HG02588 (cell line): ENCODE measurements around the gene SYNDIG1.

ENCODE experiments used
- ATAC-seq: cut with Tn5 transposase; IDR thresholded peaks from one replicate; pipeline ENCODE4 v1.9.1; 2021; ENCODE audit warnings: mild to moderate bottlenecking, moderate library complexity; ENCODE audit not compliant: unreplicated experiment

Gene SYNDIG1

DNA sequence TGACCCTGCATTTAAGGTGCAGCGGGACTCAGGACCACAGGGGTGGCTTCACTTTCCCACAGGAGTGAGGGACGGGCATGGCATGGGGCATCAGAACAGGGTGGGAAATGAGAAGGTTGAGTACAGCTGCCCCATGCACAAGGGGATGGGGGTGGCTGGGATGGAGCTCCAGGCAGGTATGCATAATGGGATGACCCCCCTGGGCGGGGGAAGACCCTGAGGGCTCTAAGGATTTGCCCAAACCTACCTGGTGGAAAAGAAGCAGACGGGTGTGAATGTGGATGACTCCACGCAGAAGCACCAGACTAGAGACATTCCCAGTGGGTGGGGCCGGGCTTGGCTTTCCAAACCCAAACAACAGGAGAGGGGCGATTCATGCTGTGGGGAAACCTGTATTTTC, 200.3 kb downstream of the SYNDIG1 start:
- no peak for ATAC-seq

DNA sequence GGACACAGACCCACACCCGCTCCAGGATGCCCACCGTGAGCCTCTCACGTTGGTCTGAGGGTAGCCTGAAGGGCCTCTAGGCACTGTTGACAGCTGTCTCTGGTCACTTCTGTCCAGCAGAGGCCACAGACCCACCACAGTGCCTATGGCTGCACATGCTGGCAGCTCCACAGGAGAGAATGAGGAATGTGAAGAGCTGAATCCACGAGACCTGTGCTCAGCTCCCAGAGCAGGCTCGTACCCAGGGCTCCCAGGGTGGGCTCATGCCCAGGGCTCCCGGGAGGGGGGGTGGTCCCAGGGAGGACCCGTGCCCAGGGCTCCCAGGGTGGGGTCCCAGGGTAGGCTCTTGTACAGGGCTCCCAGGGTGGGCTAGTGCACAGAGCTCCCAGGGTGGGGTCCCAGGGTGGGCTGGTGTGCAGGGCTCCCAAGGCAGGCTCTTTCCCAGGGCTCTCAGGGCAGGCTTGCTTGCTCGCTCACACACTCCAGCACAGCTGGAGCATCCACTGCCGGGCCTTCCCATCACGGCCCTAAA, 201.0 kb downstream of the SYNDIG1 start:
- ATAC-seq, result no peak

DNA sequence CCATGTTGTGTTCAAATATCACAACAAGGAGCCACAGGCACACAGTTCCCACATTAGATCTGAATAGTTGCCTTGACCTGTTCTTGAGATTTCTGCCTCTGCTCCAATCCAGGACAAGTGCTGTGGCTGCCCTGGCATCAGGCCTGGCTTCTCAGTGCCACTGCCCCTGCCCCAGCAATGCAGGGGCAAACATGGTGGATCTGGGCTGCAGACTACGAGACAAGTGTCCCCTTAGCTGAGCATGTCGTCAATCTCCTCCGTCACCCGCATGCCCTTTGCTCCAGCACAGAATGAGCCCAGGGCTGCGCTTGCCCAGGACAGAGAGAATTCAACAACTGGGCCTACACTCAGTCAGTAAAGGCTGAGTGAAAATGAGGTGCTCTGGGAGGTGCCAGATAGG, 201.6 kb downstream of the SYNDIG1 start:
- ATAC-seq, result no peak

DNA sequence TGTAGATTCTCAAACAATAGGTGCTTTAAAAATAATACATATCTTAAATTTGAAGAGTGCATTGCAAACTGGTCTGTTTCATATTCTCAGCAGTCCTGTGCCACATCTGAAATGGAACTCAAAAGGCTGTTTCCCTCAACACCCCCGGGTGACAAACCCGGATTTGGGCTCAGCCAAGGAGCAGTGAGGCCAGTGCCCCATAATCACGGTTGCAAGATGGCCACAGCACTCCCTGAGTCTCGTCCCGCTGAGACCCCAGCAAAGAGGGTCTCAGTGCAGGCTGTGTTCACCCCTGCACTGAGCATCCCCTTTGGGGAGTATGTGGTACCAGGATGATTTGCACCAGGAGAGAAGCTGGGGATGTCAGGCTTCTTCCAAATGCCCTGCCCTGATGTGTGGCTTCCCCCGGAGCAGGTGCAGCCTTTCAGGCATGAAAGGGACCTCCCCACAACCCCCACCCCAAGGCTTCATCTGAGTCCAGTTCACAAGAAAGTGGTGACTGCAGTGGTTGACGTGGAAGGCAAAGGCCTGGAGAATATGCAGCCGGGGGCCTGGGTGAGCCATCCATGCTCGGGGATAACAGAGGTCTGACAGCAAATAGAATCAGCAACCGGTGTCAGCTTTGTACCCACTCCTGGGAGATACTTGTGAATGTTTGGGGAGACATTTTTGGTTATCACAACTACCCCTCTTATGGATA, 202.9 kb downstream of the SYNDIG1 start:
- no peak for ATAC-seq

DNA sequence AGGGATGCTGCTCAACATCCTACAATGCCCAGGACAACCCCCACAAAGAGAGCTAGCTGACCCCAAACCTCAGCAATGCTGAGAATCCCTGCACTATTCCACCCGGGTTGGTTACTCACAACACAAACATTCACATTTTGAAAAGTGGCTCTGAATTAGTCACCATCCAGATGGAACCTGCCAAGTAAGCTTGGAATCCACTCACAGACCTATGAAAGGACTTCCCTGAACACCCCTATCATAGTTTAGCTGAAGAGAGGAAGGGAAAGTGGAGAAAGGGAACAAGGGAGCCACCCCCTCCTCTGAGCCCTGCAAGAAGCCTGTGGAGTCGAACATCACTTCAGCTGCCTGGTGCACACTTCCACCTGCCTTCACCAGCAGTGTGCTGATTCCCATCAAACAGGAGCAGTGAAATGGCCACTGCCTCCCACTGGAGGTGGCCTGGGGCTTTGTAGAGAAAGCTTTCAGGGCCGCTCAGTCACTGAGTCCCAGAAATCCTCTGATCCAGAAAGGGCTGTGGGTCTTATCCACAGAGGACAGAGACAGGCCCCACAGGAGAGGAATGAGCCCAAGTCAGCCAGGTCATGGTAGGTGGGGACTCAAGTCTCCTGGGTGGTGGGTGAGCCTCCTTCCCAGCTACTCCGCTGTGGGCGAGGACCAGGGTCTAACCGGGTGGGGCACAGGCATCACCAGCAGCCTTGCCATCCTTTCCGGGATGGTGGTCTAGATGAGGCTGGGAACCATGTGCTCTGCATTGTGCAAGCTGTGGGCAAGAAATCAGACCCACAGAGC, 203.7 kb downstream of the SYNDIG1 start:
- ATAC-seq, result no peak

DNA sequence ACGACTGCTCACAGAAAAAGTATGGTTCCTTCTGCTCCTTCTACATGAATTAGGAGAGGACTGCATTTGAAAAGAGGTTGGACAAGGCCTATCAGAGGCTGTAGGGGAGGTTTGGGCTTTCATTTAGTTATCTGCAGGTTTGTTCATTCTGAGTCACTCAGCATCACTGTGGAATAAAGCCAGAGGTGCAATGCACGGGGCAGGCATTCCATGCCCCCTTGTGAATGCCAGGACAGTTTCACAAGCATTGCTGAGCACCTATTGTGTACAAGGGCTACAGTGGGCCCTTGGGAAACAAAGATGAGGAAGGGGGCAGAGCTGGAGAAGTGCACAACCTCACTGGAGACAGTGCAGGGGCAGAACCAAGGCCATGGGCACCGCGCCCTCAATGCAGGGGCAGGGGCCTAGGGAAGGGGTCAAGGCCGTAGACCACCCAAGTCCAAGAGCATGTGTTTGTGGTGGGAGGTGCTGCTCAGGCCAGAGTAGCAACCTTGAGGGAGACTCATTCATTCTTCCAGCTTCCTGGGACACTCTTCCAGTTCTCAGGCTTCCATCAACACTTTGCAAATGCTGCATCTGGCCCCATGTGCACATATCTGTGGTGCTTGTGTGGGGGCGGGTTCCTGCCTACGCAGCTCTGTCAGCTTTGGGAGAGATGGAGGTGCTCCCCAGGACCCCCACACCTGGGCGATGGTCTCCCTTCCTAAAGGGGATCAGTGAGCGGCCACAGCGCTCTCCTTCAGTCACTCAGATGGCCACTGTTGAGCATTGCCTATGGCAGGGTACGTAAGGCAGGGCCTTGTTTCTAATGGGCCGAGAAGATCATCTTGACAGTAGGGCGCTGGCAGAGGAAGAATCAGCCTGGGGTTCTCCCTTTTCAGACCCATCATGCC, 204.5 kb downstream of the SYNDIG1 start:
- ATAC-seq, result no peak

DNA sequence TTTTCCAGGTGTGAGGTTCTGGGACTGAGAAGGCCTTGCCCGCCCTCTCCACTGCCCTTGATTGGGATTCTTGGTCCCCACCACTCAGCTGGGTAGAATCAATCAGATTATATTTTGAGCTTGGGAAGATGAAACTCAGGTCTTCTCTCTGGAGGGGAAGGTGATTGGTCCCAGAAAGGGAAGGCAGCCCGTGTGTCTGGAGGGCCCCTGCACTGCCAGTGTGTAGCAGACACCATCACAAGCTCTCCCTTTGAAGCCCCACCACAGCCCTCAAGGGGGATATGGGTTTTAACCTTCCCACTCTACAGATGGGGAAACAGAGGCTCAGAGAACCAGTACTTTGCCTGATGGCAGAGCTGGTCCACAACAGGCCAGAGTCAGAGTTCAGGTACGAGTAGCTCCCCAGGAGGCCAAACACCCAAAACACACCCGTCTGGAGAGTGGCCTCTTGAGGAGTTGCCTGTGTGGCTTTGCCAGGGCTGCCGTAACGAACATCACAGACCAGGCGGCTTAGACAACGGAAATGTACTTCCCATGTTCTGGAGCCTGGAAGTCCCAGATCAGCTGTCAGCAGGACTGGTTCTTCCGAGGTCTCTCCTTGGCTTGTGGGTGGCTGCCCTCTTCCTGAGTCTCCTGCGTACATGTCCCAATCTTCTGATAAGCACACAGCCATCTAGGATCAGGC, 205.6 kb downstream of the SYNDIG1 start:
- ATAC-seq, result no peak

DNA sequence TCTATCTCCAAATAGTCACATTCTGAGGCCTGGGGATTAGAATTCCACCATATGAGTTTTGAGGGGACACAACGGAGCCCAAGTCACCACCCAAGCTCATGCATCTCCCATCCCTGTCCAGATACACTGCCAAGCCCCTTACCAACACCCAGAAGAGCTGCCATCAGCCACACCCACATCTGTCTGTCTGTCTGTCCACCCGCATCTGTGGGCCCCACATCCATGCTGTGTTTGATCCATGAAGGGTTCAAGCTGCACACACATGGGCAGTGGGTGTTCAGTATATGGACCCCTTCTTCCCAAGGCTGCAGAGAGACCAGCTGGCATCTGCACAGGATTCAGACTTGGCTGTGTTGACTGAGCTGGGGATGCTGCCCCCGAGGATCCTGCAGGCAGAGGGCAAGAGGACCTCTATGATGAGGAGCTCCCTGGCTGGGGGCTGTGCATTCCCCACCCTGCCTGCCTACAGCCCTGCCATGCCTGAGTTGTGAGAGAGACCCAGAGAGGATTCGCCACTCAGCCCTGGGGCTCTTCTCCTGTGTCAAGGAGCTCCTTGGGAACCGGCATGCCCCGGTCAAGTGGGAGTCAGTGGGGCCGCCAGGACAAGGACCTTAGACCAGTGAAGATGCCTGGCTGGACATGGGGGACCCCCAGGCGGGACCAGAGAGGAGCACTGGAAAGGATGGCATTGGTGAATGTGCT, 206.4 kb downstream of the SYNDIG1 start:
- no peak for ATAC-seq

DNA sequence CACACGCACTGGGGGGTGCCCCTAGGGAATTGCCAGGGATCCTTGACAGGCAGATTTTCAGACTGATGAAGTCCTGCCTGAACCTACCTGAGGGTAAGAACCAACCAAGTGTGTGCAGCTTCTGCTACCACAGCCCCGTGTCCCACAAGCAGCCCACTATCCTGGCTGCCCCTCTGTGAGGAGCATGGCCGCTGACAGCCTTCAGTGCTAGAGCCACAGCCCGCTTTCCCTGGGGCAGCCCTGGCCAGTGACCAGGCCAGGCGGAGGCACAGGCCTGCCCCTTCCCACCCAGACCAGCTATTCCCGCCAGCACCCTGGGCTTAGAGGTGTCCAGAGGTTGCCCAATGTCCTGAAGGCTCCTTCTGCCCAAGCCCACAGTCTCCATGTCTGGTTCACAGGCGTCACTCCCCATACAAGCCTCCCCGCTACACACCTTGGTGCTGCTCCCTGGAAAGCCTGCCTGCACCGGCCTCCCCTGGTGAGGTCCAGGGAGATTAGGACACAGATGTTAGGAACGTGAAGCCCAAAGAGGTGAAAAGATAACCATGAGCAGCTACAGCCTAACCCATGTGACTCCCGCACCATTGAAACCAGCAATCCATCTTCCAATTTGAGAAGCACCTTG, 207.0 kb downstream of the SYNDIG1 start:
- ATAC-seq, result no peak

DNA sequence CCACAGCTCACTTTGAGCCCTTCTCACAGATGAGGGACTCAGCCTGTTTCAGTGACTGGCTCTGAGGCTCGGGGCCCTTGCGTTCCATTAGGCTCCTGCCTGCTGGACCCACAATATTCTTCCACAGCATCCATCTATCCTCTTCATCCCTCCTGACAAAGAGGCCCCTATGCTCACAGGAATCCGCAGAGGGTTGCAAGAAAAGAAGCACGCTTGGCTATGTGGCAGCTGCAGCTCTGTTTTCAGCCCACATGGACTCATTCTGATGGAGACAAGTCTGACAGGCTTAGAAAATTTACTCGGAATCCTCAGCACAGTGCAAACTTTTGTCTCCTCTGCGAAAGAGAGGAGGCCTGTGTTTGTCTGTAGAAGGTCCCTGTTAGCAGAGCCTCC, 207.5 kb downstream of the SYNDIG1 start:
- no peak for ATAC-seq

DNA sequence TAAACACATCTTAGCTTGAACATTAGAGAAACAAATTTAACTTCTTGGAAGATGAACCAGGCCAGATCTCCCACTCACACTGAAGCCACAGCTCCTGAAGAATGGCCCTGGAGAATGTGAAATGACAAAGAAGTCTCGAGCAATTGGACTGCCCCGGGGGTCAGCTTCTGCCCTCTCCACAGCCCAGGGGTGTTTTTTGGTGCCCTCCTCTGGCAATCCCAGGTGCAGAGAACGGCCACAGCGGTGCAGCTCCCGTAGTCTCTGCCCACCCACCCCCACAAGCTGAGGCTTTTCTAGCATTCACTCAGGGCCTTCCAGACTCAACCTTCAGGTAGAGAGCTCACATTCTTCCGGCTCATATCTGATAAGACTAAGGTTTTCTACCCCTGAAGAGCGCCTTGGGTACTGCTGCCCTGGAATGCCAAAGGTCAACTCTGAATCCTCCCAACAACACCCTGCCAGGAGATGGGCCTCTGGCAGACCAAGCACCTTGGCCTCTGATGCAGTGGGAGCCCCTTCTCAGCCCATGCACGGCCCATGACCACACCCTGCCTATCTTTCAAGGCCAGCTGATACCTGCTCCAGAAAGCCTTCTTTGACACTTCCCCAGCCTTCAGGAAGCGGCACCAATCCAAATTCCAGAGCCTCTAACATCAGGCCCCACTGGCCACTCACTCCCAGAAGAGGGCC, 208.3 kb downstream of the SYNDIG1 start:
- ATAC-seq, result no peak

DNA sequence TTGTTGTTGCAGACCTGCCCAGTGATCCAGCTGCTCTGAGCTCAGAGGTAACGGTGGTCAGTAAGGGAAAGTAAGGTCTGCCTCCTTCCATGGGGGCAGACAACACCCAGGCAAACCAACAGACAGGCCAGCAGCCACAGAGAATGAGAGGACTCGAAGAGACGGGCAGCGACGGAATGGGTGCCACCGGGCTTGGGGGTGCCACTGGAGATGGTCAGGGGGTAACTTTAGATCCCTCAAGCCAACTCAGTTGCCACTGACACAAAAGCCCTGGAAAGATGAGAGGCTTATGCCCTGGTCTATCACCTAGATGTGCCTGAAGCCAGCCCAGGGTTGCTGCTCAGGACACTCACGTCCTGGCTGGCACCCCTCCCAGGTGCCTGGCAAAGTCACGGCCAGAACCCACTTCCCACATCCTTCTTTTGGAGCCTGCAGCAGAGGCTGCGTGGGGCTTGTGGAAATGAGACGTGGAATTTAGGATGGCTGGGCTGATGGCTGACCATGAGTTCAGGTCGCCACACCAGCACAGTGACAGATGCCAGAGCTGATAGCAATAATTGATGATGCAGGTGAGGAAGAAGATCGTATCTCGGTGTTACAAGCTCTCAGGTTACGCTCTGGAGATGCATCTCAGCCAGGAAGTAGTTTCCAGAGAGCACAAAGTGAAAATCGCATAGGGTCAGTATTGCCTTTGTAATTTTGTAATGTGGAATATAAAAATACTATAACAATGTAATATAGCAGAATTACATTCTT, 209.1 kb downstream of the SYNDIG1 start:
- ATAC-seq, result no peak

DNA sequence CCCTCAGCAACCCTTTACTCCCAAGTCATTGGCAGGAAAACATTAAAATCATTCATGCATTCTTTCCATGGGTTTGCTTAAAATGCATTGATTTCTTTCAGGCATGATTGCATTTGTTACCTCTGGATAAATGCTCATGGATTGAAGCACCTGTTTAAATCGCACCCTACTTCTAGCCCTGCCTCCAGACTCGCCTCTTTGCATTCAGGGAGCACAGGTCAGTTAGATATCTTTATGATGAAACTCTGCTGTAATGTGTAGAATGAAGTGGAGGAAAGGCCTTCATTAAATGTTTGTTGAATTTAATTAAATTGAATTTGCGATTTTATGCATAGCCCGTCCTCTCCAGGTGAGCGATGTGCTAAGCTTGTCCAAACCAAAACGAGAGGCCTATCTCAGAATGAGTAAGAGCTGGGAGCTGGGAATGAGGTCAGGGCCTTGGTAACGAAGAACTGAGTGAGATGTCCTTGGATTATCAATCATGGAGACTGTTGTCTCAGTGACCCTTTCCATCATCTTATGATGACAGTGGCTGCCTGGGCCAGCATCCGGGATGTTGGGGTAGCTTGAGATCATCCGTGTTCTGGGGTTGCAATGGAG, 210.1 kb downstream of the SYNDIG1 start:
- no peak for ATAC-seq

DNA sequence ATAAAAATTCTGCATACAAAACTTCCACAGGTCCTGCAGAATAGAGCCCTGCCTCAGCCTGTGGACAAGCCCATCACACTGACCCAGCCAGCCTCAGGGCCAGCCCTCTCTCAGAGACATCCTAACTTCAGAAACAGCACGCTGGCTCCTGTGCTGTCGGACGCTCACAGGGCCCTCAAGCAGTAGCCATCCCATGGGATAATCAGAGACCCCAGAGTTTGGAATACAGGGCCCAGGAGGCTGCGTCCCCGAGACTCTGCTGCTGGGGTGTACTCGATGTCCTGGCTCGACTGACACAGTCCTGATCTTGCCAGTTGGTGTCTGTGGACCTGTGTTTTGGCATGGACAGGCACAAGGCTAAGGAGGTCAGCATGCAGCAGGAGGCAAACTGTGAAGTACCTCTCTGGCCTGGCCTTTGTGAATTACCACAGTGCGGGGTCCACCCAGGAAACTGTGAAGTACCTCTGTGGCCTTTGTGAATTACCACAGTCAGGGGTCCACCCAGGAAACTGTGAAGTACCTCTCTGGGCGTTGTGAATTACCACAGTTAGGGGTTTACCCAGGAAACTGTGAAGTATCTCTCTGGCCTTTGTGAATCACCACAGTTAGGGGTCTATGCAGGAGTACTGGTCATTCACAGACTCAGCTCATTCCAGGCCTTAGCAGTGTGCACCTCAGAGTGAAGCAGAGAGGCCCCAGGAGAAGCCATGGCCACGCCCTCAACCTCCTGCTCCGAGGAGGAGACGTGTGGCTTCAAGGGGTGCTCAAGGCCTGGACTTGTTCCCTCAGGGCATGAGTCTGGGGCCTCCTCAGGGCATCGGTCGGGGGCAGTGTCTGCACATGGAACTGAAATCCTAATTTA, 212.4 kb downstream of the SYNDIG1 start:
- no peak for ATAC-seq

DNA sequence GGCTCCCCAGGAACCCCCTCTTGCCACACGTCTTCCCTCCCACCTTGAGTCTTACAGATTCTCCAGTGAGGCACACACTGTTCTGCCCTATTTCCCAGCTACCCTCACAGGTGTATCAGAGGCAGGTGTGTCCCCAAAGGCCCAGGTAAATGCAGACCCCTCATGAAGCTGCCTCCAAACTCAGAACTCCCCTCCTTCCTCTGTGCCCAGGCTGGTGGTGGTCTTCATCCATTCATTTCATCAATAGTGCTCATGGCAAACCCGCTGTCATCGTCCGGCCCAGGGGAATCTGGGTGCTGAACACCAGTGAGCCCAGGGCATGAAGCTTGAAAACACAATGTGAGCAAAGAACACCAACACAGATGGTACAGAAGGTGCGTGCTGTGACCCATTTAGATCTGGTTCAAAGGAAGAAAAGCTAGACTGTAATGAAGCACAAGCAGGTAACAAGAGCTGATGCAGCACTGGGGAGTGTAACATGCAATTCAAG, 213.1 kb downstream of the SYNDIG1 start:
- no peak for ATAC-seq

DNA sequence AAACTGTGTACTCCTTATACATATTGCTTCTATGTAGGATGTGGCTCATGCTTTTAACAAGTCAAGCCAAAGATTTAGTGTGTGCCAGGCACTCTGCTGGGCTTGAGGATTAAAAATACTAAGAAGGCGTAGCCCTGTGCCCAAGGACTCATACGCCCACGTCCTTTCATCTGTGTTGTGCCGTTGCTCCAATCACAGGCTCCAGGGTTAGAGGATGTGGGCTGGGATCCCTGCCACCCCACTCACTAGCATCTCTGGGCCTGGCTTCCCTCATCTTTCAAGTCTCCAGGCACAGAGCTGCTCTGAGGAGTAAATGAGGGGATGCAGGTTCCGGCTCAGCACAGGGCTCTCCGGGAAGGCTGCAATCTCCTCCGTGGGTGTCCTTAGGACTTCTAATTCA, 214.2 kb downstream of the SYNDIG1 start:
- no peak for ATAC-seq

DNA sequence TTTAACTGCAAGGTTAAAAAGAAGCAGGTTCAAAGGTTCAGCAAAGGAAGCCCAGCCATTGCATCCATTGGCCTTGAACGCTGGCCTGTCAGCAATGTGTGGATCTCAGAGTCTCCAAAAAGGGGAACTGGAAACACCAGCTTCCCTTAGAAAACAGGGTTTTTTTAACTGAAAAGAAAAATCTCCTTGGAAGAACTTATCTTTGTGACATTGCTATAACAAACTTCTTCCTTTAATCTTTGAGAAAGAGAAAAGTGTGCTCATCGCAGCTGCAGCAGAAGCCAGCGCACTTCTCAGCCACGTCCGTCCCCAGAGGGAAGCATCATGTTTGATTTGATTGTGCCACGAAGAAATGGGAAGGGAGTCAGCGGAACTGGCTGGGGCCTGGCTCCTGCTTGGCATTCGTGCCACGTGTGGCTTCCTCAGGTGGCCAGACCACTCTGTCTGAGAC, 215.0 kb downstream of the SYNDIG1 start:
- no peak for ATAC-seq
